ENCODE data around the gene LIMK2.

DNA sequence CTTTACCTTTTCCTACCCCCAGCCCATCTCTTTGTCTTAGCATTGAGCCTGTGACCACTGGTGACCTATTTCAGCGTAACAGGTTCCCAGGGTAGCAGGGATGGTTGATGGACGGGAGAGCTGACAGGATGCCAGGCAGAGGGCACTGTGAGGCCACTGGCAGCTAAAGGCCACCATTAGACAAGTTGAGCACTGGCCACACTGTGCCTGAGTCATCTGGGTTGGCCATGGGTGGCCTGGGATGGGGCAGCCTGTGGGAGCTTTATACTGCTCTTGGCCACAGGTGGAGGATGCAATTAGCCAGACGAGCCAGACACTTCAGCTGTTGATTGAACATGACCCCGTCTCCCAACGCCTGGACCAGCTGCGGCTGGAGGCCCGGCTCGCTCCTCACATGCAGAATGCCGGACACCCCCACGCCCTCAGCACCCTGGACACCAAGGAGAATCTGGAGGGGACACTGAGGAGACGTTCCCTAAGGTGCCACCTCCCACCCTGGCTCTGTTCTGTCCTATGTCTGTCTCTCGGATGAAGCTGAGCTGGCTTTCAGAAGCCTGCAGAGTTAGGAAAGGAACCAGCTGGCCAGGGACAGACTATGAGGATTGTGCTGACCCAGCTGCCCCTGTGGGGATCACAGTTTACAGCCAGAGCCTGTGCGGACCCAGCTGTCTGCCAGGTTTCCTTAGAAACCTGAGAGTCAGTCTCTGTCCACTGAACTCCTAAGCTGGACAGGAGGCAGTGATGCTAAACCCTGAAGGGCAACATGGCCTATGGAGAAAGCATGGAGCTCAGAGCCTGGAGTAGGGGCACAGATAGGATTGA lies 50.4 kb downstream of the LIMK2 start:
- no peak for TF ChIP-seq FOXK2 (IDR thresholded peaks at IDR 0.05)
- TF ChIP-seq FOXM1 (IDR thresholded peaks at IDR 0.05; ENCODE audit: borderline replicate concordance): no peak
- TF ChIP-seq ELF4 (IDR thresholded peaks at IDR 0.05): no peak
- TF ChIP-seq, protein P1, sequence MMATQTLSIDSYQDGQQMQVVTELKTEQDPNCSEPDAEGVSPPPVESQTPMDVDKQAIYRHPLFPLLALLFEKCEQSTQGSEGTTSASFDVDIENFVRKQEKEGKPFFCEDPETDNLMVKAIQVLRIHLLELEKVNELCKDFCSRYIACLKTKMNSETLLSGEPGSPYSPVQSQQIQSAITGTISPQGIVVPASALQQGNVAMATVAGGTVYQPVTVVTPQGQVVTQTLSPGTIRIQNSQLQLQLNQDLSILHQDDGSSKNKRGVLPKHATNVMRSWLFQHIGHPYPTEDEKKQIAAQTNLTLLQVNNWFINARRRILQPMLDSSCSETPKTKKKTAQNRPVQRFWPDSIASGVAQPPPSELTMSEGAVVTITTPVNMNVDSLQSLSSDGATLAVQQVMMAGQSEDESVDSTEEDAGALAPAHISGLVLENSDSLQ (IDR thresholded peaks at IDR 0.05): no peak
